Cardiac fibroblast (primary cell): Measurements from ENCODE around the gene DLG3.

Experiments used
- DNase-seq, 2 donors: peaks; one replicate each; pipeline versions ENCODE4 v3.0.0 to v3.0.0-alpha.2; 2010; ENCODE audit warnings: low read depth in 2 of 2
- H3K4me3 ChIP-seq, 2 donors: replicated peaks in 1 of 2; 1 replicate in 1 of 2; 2 replicates in 1 of 2; pipeline ENCODE4 v1.5.1; 2011; ENCODE audit warnings: low read depth in 2 of 2, low read length in 2 of 2, mild to moderate bottlenecking in 2 of 2, moderate library complexity in 1 of 2
- TF ChIP-seq, protein P1 (sequence below): IDR thresholded peaks from one replicate; pipeline ENCODE4 v1.5.1; 2011; ENCODE audit warnings: low read depth, mild to moderate bottlenecking, low read length, inconsistent platforms

Gene DLG3

DNA sequence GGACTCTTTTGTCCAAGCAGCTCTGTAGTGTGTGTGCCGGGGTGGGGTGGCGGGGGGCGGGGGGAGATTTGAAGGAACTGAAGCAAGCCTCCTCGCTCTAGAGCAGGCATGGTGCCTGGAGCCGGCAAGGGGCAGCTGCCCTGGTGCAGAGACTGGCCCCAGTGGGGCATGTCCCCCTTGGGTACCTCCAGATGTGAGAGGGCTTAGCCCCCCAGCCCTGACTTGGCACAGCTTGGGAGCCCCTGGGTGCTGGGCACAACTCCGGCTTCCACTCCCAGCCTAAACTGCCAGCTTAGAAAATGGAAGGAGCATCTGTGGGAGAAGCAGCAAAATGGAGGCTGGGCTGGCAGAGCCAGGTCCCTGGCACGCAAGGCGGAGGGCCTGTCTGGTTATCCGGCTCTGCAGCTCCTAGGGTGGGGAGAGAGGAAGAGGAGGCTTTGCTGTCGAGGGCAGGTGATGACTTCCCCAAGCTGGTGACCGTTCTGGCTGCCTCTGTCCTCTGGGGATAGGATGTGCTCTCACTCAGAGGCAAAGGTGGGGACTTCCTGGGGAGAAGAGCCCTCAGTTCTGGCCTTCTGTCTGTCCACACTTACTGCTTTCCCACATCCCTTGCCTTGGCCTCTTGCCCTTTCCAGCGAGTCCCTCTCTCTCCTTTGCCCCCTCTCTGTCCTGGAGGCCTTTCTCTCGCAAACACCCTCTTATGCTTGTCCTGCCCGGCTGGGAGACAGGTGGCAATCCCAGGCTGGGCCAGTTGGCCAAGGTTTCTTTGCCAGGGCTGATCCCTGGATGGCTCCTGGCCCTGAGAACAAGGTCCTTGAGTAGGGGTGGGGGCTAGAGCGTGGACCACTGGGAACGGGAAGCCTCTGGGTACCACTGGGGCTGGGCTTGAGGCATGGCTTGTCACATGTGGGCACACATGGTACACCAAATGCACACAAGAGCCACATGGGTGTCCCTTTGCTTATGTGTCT is 2.0 kb downstream of the DLG3 start:
- DNase-seq, result no peak
- TF ChIP-seq, protein P1, sequence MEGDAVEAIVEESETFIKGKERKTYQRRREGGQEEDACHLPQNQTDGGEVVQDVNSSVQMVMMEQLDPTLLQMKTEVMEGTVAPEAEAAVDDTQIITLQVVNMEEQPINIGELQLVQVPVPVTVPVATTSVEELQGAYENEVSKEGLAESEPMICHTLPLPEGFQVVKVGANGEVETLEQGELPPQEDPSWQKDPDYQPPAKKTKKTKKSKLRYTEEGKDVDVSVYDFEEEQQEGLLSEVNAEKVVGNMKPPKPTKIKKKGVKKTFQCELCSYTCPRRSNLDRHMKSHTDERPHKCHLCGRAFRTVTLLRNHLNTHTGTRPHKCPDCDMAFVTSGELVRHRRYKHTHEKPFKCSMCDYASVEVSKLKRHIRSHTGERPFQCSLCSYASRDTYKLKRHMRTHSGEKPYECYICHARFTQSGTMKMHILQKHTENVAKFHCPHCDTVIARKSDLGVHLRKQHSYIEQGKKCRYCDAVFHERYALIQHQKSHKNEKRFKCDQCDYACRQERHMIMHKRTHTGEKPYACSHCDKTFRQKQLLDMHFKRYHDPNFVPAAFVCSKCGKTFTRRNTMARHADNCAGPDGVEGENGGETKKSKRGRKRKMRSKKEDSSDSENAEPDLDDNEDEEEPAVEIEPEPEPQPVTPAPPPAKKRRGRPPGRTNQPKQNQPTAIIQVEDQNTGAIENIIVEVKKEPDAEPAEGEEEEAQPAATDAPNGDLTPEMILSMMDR, result no peak
- no peak overlapping the region for H3K4me3 ChIP-seq

DNA sequence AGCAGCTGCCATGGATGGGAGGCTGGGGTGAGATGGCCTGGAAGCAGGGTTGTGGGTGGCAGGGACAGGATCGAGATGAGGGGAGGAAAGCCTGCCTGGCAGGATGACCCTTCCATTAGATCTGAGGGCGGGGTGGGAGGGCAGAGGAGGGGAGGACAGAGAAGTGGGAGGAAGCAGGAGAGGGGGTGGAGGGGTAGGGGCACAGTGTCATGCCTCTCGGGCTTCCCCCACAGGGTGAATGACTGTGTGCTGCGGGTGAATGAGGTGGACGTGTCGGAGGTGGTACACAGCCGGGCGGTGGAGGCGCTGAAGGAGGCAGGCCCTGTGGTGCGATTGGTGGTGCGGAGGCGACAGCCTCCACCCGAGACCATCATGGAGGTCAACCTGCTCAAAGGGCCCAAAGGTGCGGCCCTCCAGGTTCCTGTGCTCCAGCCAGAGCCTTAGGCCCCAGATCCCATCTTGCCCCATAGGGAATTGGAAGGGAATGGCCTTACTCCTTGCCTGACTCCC is 4.9 kb downstream of the DLG3 start:
- TF ChIP-seq, protein P1, result no peak
- H3K4me3 ChIP-seq, result no peak overlapping the region
- no peak for DNase-seq

DNA sequence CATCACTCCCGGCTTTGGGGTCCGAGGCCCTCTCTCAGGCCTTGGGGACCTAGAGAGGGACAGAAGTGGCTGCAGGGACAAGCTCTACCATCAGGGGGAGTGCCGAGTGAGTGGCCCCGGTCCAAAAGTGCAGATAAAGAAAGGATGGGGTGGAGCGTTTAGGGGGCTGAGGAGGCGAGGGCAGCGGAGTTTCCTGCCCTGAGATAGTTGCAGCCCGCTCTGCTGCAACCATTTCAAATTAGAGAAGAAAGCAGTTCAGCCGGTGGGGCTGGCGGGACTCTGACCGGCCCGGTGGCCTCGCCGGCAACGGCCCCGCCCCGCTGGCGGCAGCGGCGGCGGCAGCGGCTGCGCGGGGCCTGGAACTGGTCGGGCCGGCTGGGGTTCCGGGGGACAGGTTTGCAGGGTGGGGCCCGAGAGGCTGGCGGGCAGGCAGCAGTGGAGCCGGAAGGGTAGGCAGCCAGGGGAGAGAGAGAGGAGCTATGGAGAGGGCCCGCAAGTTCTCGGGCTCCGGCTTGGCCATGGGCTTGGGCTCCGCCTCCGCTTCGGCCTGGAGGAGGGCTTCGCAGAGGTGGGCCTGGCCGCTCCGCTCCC is 7.6 kb downstream of the DLG3 start:
- DNase-seq, result peak; percentile 47 to 53

DNA sequence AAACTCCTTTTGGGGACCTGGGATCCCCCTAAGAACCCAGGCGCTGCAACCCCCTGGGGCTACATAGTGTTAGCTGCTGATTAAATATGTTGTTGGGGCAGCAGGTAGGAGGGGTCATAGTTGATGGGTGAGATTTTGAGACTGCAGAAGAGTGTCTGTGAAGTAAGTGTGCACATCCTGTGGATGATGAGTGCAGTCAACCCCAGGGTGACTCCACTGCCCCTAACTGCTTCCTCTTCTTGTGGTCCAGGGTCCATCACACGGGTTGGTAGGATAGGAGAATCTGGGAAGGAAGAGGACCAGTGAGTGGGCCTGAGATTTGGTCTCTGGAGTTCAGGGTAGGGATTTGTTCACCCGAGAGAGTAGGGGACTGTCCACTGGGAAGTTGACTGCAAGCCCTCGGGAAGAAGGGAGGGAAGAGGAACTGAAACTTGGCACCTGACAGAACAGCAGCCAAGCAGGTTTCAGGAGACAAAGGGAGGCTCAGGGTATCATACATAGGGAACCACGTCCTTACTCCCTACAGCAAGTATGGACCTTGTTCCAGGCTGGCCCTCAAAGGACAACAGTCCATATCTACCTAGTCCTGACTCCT is 8.5 kb downstream of the DLG3 start:
- TF ChIP-seq, protein P1, result no peak
- peak overlapping the region in 1 of 2 donors; percentile 57 for H3K4me3 ChIP-seq
- DNase-seq, result no peak

More for the DNA sequence above, 7.6 kb downstream of the DLG3 start:
- peak overlapping the region; percentile 48 to 57 for H3K4me3 ChIP-seq
- TF ChIP-seq, protein P1, result peak; percentile 75

DNA sequence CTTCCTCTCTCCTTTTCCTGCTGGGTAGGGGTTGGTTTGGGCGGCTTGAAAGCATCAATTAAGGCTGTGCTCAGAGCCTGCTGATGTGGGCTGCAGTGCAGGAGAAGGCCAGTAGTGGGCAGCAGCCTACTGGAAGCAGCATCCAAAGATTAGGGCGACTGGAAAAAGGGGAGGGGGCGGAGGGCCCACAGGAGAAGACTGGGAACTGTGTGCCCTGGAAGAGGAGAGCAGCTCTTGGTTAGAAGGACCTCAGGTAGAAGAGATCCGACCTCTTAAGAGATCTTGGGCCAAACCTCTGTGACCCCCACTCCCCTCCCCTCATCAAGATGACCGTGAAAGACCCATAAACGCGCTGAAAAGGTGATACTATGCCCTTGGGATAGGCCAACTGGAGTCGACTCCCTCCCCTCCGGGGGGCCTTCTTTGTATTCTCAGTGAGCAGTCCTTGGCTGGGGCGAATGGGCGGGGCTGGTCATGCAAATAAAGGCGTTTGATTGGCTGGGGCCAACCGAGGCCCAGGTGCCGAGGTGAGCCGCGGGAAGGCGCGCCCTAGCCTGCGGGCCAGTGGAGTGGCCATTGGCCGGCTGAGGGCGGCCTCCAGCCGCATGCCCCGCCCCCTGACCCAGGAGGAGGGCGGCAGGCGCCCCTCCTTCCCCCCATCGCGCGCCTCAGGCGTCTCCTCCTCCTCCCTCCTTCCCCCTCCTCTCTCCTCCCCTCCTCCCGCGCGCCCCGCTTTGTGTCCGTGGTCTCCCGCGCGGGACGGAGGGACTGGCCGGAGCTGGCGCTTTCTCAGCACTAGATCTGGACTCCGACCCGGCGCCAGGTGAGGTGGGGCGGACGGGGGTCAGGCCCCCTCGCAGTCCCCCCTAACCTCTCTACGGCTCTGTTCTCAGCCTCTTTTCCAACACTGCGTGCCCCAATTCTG is 10.1 kb downstream of the DLG3 start:
- TF ChIP-seq, protein P1, result peak; percentile 94
- H3K4me3 ChIP-seq, result peak overlapping the region; percentile 49 to 55
- DNase-seq, result peak; percentile 57 to 66
